Measurements from ENCODE around the gene NUCKS1. TPM values are rescaled to one million over a fixed set of nuclear protein-coding genes. Genes with fewer than 3 reads are reported as not detected.
A peak's percentile ranks its signal among the peaks of the same experiment; 100 is the strongest.

The NUCKS1 gene
- total and polyA plus RNA-seq, 10 donors: 26.9 to 142 (median 96.7) TPM

GRCh38 chr1:205743977-205744376, 6.0 kb downstream of the NUCKS1 start:
- Histone ChIP-seq H3K27me3 (replicated peaks in 1 of 7) (no peaks in the 10 kb centered on the region), H3K9me3 (no peaks in the 10 kb centered on the region), H3K36me3 (peaks cover 0 to 18% (median 0%) of the 10 kb centered on the region in 6 donors), H3K4me3 (no peak overlapping the region), H3K27ac (no peak overlapping the region), H3K4me1 (peaks cover 26 to 91% (median 64%) of the 10 kb centered on the region in 6 donors)
- intact Hi-C loops (cut with DNase I; ENCODE audit: low total_unique reads): no loop called here
- WGBS, 5 donors: 60 to 81% (median 63%) methylated on average over 4 of the region's 4 CpGs
- DNase-seq: no peak
- TF ChIP-seq CTCF (IDR thresholded peaks at IDR 0.05 in 8 of 11, conservative IDR thresholded peaks at IDR 0.05 in 3 of 11) (no peak), POLR2AphosphoS5 (IDR thresholded peaks at IDR 0.05) (no peak), POLR2A (IDR thresholded peaks at IDR 0.05) (no peak)

- peak overlapping the region in 1 of 8 donors; percentile 1 for H3K27ac ChIP-seq
- H3K9me3 ChIP-seq: no peaks in the 10 kb centered on the region
- no peak for TF ChIP-seq POLR2AphosphoS5 (IDR thresholded peaks at IDR 0.05)
- no peak for TF ChIP-seq CTCF (IDR thresholded peaks at IDR 0.05 in 8 of 11, conservative IDR thresholded peaks at IDR 0.05 in 3 of 11)
- no peak for TF ChIP-seq POLR2A (IDR thresholded peaks at IDR 0.05)
- no peak for DNase-seq
- peaks cover 7 to 88% (median 46%) of the 10 kb centered on the region in 6 donors for H3K4me1 ChIP-seq
- 49 to 71% (median 55%) methylated on average over 1 of the region's 1 CpG for WGBS, 5 donors
- H3K27me3 ChIP-seq (replicated peaks in 1 of 7): no peaks in the 10 kb centered on the region
- peaks cover 0 to 26% (median 0%) of the 10 kb centered on the region in 6 donors for H3K36me3 ChIP-seq
- H3K4me3 ChIP-seq: no peak overlapping the region
- intact Hi-C loops (cut with DNase I; ENCODE audit: low total_unique reads): no loop called here
Observed at GRCh38 chr1:205741681-205742080, 8.3 kb downstream of the NUCKS1 start.

GRCh38 chr1:205739348-205740160, 10.4 kb downstream of the NUCKS1 start:
- Histone ChIP-seq H3K4me3 (no peak overlapping the region), H3K27me3 (replicated peaks in 1 of 7) (no peaks in the 10 kb centered on the region), H3K36me3 (peaks cover 0 to 47% (median 0%) of the 10 kb centered on the region in 6 donors), H3K27ac (no peak overlapping the region), H3K4me1 (peaks cover 4 to 87% (median 35%) of the 10 kb centered on the region in 6 donors), H3K9me3 (no peaks in the 10 kb centered on the region)
- no peak for DNase-seq
- intact Hi-C loops (cut with DNase I; ENCODE audit: low total_unique reads): no loop called here
- WGBS, 5 donors: 73 to 79% (median 75%) methylated on average over 5 of the region's 5 CpGs
- TF ChIP-seq POLR2AphosphoS5 (IDR thresholded peaks at IDR 0.05) (no peak), CTCF (IDR thresholded peaks at IDR 0.05 in 8 of 11, conservative IDR thresholded peaks at IDR 0.05 in 3 of 11) (no peak), POLR2A (IDR thresholded peaks at IDR 0.05) (no peak)

- Histone ChIP-seq H3K4me1 (peaks cover 0 to 85% (median 18%) of the 10 kb centered on the region in 6 donors), H3K27ac (no peak overlapping the region), H3K27me3 (replicated peaks in 1 of 7) (no peaks in the 10 kb centered on the region), H3K36me3 (peaks cover 0 to 57% (median 0%) of the 10 kb centered on the region in 6 donors), H3K4me3 (no peak overlapping the region), H3K9me3 (no peaks in the 10 kb centered on the region)
- intact Hi-C loops (cut with DNase I; ENCODE audit: low total_unique reads): no loop called here
- no peak for DNase-seq
- TF ChIP-seq POLR2AphosphoS5 (IDR thresholded peaks at IDR 0.05) (no peak), POLR2A (IDR thresholded peaks at IDR 0.05) (no peak), CTCF (IDR thresholded peaks at IDR 0.05 in 8 of 11, conservative IDR thresholded peaks at IDR 0.05 in 3 of 11) (no peak)
- WGBS, 5 donors: 78 to 86% (median 84%) methylated on average over 1 of the region's 1 CpG
Observed at GRCh38 chr1:205735218-205735617, 14.8 kb downstream of the NUCKS1 start.

All from spleen (tissue), 11 donors.